Hematopoietic multipotent progenitor cell (in vitro differentiated cells): Measurements from ENCODE around the gene OSBPL10. TPM values are rescaled to one million over a fixed set of nuclear protein-coding genes. Genes with fewer than 3 reads are reported as not detected.
A peak's percentile ranks its signal among the peaks of the same experiment; 100 is the strongest.

Source experiments
- DNase-seq, 3 donors: peaks; one replicate each; pipeline ENCODE4 v3.0.0-alpha.2; 2011 to 2015; ENCODE audit warnings: low read depth in 2 of 3, low spot score in 2 of 3
- total RNA-seq: library from RNA; depleted of rRNA; stranded (reverse); fragments of >200 nt; gene quantifications from one replicate; pipeline ENCODE4 v1.2.3, GENCODE V29; 2012

Gene OSBPL10
- total RNA-seq, 1 donor, result 0.81 TPM

GRCh38 chr3:31926543-31926942 lies 54.5 kb downstream of the OSBPL10 start:
- no peak for DNase-seq

- no peak for DNase-seq
Measured at GRCh38 chr3:31925271-31925630, 55.8 kb downstream of the OSBPL10 start.

GRCh38 chr3:31924610-31925270 lies 56.3 kb downstream of the OSBPL10 start:
- DNase-seq, result no peak

- no peak for DNase-seq
Measured at GRCh38 chr3:31922962-31923361, 58.1 kb downstream of the OSBPL10 start.

GRCh38 chr3:31921837-31922236 lies 59.2 kb downstream of the OSBPL10 start:
- no peak for DNase-seq

GRCh38 chr3:31920310-31920709 lies 60.8 kb downstream of the OSBPL10 start:
- DNase-seq, result no peak

- DNase-seq, result no peak
Measured at GRCh38 chr3:31919528-31919927, 61.5 kb downstream of the OSBPL10 start.

- DNase-seq, result peak in 2 of 3 donors; percentile 10 to 74
Measured at GRCh38 chr3:31918179-31919150, 62.6 kb downstream of the OSBPL10 start.

- DNase-seq, result no peak
Measured at GRCh38 chr3:31917303-31918005, 63.6 kb downstream of the OSBPL10 start.

- DNase-seq, result no peak
Measured at GRCh38 chr3:31911643-31912042, 69.4 kb downstream of the OSBPL10 start.

- DNase-seq, result no peak
Measured at GRCh38 chr3:31911124-31911523, 69.9 kb downstream of the OSBPL10 start.

- DNase-seq, result no peak
Measured at GRCh38 chr3:31909455-31909854, 71.6 kb downstream of the OSBPL10 start.

GRCh38 chr3:31908391-31909097 lies 72.5 kb downstream of the OSBPL10 start:
- no peak for DNase-seq

GRCh38 chr3:31906182-31906581 lies 74.9 kb downstream of the OSBPL10 start:
- DNase-seq, result no peak

- DNase-seq, result no peak
Measured at GRCh38 chr3:31903686-31904431, 77.2 kb downstream of the OSBPL10 start.

- DNase-seq, result no peak
Measured at GRCh38 chr3:31900583-31900982, 80.5 kb downstream of the OSBPL10 start.

- no peak for DNase-seq
Measured at GRCh38 chr3:31896648-31897433, 84.2 kb downstream of the OSBPL10 start.

GRCh38 chr3:31896026-31896425 lies 85.0 kb downstream of the OSBPL10 start:
- DNase-seq, result no peak

- no peak for DNase-seq
Measured at GRCh38 chr3:31895471-31895870, 85.6 kb downstream of the OSBPL10 start.
